K562 (cell line): ENCODE results near the gene ARF1. TPM values are rescaled to one million over a fixed set of nuclear protein-coding genes. Genes with fewer than 3 reads are reported as not detected.

Source experiments
- ATAC-seq: fragments of 200-7000 bp; cut with Tn5 transposase; 3 replicates; pipeline ENCODE4 v1.9.1; 2020; ENCODE audit warnings: moderate library complexity
- BruUV-seq: library from RNA; stranded (reverse); fragments of 400-500 nt; replicated peaks from 2 replicates; lab custom pipeline; 2021; lab: Mats Ljungman, UMichigan
- CTCF ChIA-PET: fragments of 300-600 bp; formaldehyde crosslinking; extraction: SDS; loops from one replicate; lab custom pipeline; 2021; ENCODE audit warnings: low intra/inter-chr PET ratio; lab: Yijun Ruan, JAX
- POLR2A ChIA-PET: fragments of 300-600, 350-650 bp; sonication (Branson Sonifier 250); formaldehyde crosslinking; extraction: SDS; loops from one replicate; lab custom pipeline; 2021; ENCODE audit warnings: antibody characterized with exemption, inconsistent platforms; lab: Yijun Ruan, JAX
- DNase-seq, 4 experiments: peaks; one replicate each; pipeline versions ENCODE4 v3.0.0 to v3.0.0-alpha.2; 2011 to 2018; ENCODE audit warnings: low spot score in 3 of 4, mixed read lengths in 3 of 4; ENCODE audit errors: extremely low read depth in 1 of 4
- FAIRE-seq: peaks from 2 replicates; lab custom pipeline; 2011; peaks lifted over from hg19 to GRCh38; lab: Jason Lieb, UNC
- H2AFZ ChIP-seq: 2 replicates; pipeline ENCODE4 v1.6.0; 2011; ENCODE audit warnings: low read depth, low read length, control low read depth, inconsistent platforms
- H3K27ac ChIP-seq: fragments of 200-600 bp; 3 replicates; pipeline ENCODE4 v1.8.0; 2011; ENCODE audit warnings: low read depth, mild to moderate bottlenecking, control low read depth, inconsistent platforms, low read length, moderate library complexity, mixed read lengths; ENCODE audit errors: extremely low read depth
- H3K27me3 ChIP-seq, 2 experiments: fragments of 300-600 bp in 1 of 2; 2 replicates in 1 of 2; 3 replicates in 1 of 2; pipeline versions ENCODE4 v1.6.0 to v1.8.0; 2011; ENCODE audit warnings: inconsistent platforms in 2 of 2, low read length in 2 of 2, mild to moderate bottlenecking in 1 of 2, mixed read lengths in 1 of 2, moderate library complexity in 1 of 2; ENCODE audit not compliant: control insufficient read depth in 2 of 2, insufficient read depth in 2 of 2
- H3K36me3 ChIP-seq: fragments of 300-600 bp; 3 replicates; pipeline ENCODE4 v1.8.0; 2011; ENCODE audit warnings: mild to moderate bottlenecking, low read length, inconsistent platforms; ENCODE audit not compliant: control insufficient read depth, insufficient read depth
- H3K4me1 ChIP-seq, 2 experiments: fragments of 200-600 bp in 1 of 2; replicated peaks in 1 of 2; 2 replicates in 1 of 2; 3 replicates in 1 of 2; pipeline versions ENCODE4 v1.5.1 to v1.8.0; 2011; ENCODE audit warnings: inconsistent platforms in 2 of 2, low read length in 2 of 2, mild to moderate bottlenecking in 1 of 2, mixed read lengths in 1 of 2, moderate library complexity in 1 of 2; ENCODE audit not compliant: control insufficient read depth in 2 of 2, insufficient read depth in 2 of 2
- H3K4me2 ChIP-seq: 2 replicates; pipeline ENCODE4 v1.6.1; 2011; ENCODE audit warnings: low read length, control low read depth, inconsistent platforms, mixed read lengths; ENCODE audit not compliant: insufficient read depth
- H3K4me3 ChIP-seq: fragments of 200-600 bp; sonication (generic), shearing (Covaris generic); 2 replicates; pipeline ENCODE4 v1.5.1; 2016; ENCODE audit warnings: control low read depth, inconsistent platforms
- H3K79me2 ChIP-seq: fragments of 200-600 bp; 3 replicates; pipeline ENCODE4 v1.8.0; 2011; ENCODE audit warnings: low read length, inconsistent platforms; ENCODE audit not compliant: control insufficient read depth, insufficient read depth
- H3K9ac ChIP-seq, 2 experiments: 2 replicates each; pipeline versions ENCODE4 v1.6.0 to v1.6.1; 2011; ENCODE audit warnings: low read depth in 2 of 2, low read length in 2 of 2, control low read depth in 1 of 2, inconsistent platforms in 1 of 2, mild to moderate bottlenecking in 1 of 2, mixed read lengths in 1 of 2; ENCODE audit not compliant: insufficient read depth in 1 of 2
- H3K9me1 ChIP-seq: one replicate; pipeline ENCODE4 v1.6.0; 2011; ENCODE audit warnings: inconsistent platforms, mild to moderate bottlenecking, low read length, moderate library complexity; ENCODE audit not compliant: control insufficient read depth, insufficient read depth
- H3K9me3 ChIP-seq: replicated peaks from 2 replicates; pipeline ENCODE4 v1.5.1; 2011; ENCODE audit warnings: low read depth, low read length, inconsistent platforms; ENCODE audit not compliant: control insufficient read depth, insufficient read depth
- H4K20me1 ChIP-seq: replicated peaks from 2 replicates; pipeline ENCODE4 v1.6.1; 2011; ENCODE audit warnings: low read length, inconsistent platforms, mixed read lengths; ENCODE audit not compliant: control insufficient read depth, insufficient read depth
- POLR2G ChIP-seq: fragments of 200-400 bp; formaldehyde crosslinking; IDR thresholded peaks from 2 replicates; pipeline ENCODE4 v1.6.1; 2017; ENCODE audit warnings: low read depth, mild to moderate bottlenecking, antibody characterized with exemption, low read length, moderate library complexity
- PTBP1 ChIP-seq: fragments of 200-400 bp; formaldehyde crosslinking; IDR thresholded peaks from 2 replicates; pipeline ENCODE4 v1.6.1; 2017; ENCODE audit warnings: low read depth, low read length
- whole genome bisulfite sequencing: fragments of 100-300 bp; shearing (Covaris generic); methylation state at CpG from one replicate; pipeline ENCODE4 v1.1.6; 2016; ENCODE audit warnings: low coverage, mixed read lengths; ENCODE audit not compliant: insufficient coverage; ENCODE audit errors: missing lambda C conversion rate; 5-methylcytosine and 5-hydroxymethylcytosine counted together
- in situ Hi-C: fragments of 300-500 bp; cut with MboI; formaldehyde crosslinking; loops from 4 replicates; pipeline ENCODE4 v1.15.0; 2018; ENCODE audit warnings: inconsistent platforms, mixed read lengths
- intact Hi-C: fragments of 100-400 bp; cut with micrococcal nuclease; formaldehyde crosslinking; loops from 2 replicates; pipeline ENCODE4 v1.14.2; 2022
- polyA plus RNA-seq, 8 experiments: library from polyadenylated mRNA; depleted of rRNA in 4 of 8; stranded (reverse) in 5 of 8; unstranded in 3 of 8; fragments of >200 nt; fragmentation: Nextera tagmentation in 2 of 8; fragmentation: Illumina TruSeq in 1 of 8; extraction: Ambion mirVana in 2 of 8; extraction: Trizol in 1 of 8; gene quantifications; 2 replicates each; pipeline versions ENCODE4 v1.2.1 to v1.2.3, GENCODE V29; 2011 to 2014; ENCODE audit warnings: inconsistent platforms in 1 of 8, missing spikeins in 1 of 8
- total RNA-seq, 7 experiments: library from RNA; depleted of rRNA in 6 of 7; stranded (reverse); fragments of >200 nt in 6 of 7; fragmentation: Illumina TruSeq in 2 of 7; extraction: Trizol in 2 of 7; gene quantifications; 2 replicates each; pipeline versions ENCODE4 v1.2.1 to v1.2.3, GENCODE V29; 2011 to 2021; ENCODE audit warnings: low replicate concordance in 1 of 7

The ARF1 gene
- total and polyA plus RNA-seq, 9 of the 15 experiments (the other 6 are each of a cell fraction or from before 2014, with no cell fraction given) = 69.8 to 593 (median 325) TPM

DNA sequence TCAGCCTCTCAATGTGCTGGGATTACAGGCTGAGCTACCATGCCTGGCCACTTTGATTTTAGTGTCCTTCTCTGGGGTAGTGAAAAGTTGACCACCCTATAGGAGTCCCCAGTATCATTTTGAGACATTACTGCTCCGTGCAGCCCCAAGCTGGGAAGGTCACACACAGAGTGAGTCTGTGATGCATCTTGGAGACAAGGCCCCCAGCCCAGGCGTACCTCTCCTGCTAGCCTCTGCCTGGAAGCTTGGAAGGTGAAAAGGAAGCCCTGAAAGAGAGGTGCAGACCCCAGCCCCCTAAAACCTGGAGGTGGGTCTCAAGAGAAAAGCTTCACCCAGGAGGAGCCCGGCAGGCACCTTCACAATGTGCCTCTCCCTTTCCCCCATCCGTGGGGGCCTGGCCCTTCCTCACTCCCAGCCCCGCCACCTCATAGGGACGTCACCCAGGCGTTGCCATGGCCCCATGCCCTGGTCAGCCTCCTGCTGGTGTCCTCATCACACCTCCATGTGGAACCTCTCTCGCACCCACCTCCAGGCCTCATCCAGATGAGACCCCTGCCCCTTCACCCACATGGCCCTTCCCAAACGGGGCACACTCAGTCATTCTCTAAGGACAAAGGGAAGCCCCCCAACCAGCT lies 5.6 kb upstream of the ARF1 start:
- Histone ChIP-seq H3K9me3 (no peaks in the 10 kb centered on the region), H3K79me2 (peaks cover 14% of the 10 kb centered on the region), H3K9ac (0 out of 4 replicates have a peak overlapping the region, but pooled peaks of 1 of the 2 experiments have one; percentile 0), H3K4me3 (no peak overlapping the region), H3K9me1 (no peaks in the 10 kb centered on the region), H3K4me1 (peaks cover 4 to 46% of the 10 kb centered on the region in 2 experiments; a peak in 3 of 5 replicates), H3K4me2 (no peak overlapping the region), H3K27ac (no peak overlapping the region), H4K20me1 (peaks cover 38% of the 10 kb centered on the region), H3K27me3 (peaks cover 0 to 24% of the 10 kb centered on the region in 2 experiments; a peak in 3 of 5 replicates), H3K36me3 (no peaks in the 10 kb centered on the region; the same call in 2 of the 3 replicates), H2AFZ (no peak overlapping the region)
- intact Hi-C loops (loop anchor here (5.0 kb wide), 1 partner anchor 315 kb away; no protein-coding TSS in a partner anchor), in situ Hi-C loops (no loop called here)
- ChIA-PET CTCF (no interaction called here), POLR2A (interaction anchor here (0.7 to 1.8 kb wide), 6 partner anchors 10 to 71 kb away, joined by 3 to 6 read pairs (median 4); no protein-coding TSS in a partner anchor)
- no peak for DNase-seq
- WGBS = 9% methylated on average over 9 of the region's 9 CpGs
- FAIRE-seq = no peak
- no peak for ATAC-seq
- no peak for TF ChIP-seq PTBP1
- TF ChIP-seq POLR2G = peak; percentile 55
- BruUV-seq = no TSS peak
